ENCODE measurements around the gene DYNLT1.

GRCh38 chr6:158622545-158623190 is 21.9 kb downstream of the DYNLT1 start:
- TF ChIP-seq POLR2AphosphoS5 (IDR thresholded peaks at IDR 0.05), result no peak
- TF ChIP-seq CTCF (IDR thresholded peaks at IDR 0.05), result no peak
- TF ChIP-seq EP300 (IDR thresholded peaks at IDR 0.05), result no peak
- TF ChIP-seq POLR2A (IDR thresholded peaks at IDR 0.05), result no peak
